Measurements from ENCODE around the gene PPP1R3E. TPM values are rescaled to one million over a fixed set of nuclear protein-coding genes. Genes with fewer than 3 reads are reported as not detected.
A peak's percentile ranks its signal among the peaks of the same experiment; 100 is the strongest.

Gene PPP1R3E
- total and polyA plus RNA-seq, 2 of the 13 experiments (the other 11 are each of a cell fraction or from before 2014, with no cell fraction given), result 16.5 to 26.5 TPM

DNA sequence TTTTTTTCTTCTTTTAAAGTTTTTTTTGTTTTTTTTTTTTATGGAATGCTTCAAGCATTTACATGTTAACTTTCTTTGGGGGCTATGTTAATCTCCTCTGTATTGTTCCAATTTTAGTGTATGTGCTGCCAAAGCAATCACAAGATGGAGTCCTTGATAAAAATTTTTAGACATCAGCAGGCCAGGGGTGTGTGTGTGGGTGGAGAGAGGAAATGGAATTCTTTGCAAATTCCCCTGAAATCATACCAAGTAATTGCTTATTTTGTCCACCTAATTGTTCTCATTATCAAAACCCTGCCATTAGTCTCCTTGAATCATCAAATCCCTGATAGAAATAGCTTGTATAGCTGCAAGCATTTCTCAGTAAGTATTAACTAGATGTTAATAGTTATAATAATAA, 43.2 kb downstream of the PPP1R3E start (continued):
- TF ChIP-seq RBM39 (IDR thresholded peaks at IDR 0.05; ENCODE audit: low read depth, low read length, poor library complexity, severe bottlenecking) (no peak), MYNN (CRISPR knock-in tag; IDR thresholded peaks at IDR 0.05; ENCODE audit: low read depth) (no peak), BORCS8-MEF2B (CRISPR knock-in tag; IDR thresholded peaks at IDR 0.05) (no peak), NR1H2 (CRISPR knock-in tag; IDR thresholded peaks at IDR 0.05; ENCODE audit: borderline replicate concordance, low read depth) (no peak), KDM6A (CRISPR knock-in tag; IDR thresholded peaks at IDR 0.05; ENCODE audit: low read depth) (no peak), KLF13 (CRISPR knock-in tag; IDR thresholded peaks at IDR 0.05) (no peak), FOXA1 (IDR thresholded peaks at IDR 0.05) (no peak), FOXA1 (CRISPR knock-in tag; IDR thresholded peaks at IDR 0.05) (no peak), RXRB (CRISPR knock-in tag; IDR thresholded peaks at IDR 0.05; ENCODE audit: borderline replicate concordance) (no peak), ZNF614 (CRISPR knock-in tag; IDR thresholded peaks at IDR 0.05; ENCODE audit: borderline replicate concordance) (no peak)
- TF ChIP-seq, protein P1, sequence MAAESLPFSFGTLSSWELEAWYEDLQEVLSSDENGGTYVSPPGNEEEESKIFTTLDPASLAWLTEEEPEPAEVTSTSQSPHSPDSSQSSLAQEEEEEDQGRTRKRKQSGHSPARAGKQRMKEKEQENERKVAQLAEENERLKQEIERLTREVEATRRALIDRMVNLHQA (CRISPR knock-in tag; IDR thresholded peaks at IDR 0.05), result no peak

DNA sequence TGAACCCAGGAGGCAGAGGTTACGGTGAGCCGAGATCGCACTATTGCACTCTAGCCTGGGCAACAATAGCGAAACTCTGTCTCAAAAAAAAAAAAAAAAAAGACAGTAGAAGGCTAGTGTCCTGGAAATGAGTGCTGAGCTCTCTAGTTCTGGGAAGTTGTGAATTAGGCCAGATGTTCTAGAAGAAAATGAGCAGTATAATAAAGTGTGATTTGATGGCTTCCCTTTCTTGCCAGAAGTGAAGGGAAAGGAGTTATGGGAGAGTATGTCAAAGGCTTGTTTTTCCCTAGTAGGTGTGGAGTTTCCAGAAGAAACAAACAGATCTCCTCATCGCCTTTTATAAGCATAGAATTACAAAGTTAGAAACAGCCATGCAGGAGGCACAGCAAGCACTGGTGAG, 44.4 kb downstream of the PPP1R3E start:
- Histone ChIP-seq H3K27me3 (ENCODE audit: control insufficient read depth in 1 of 2, insufficient read depth in 2 of 2, low read length in 2 of 2) (peaks cover 0 to 3% of the 10 kb centered on the region in 2 experiments; a peak in 1 of 5 replicates), H3K27ac (ENCODE audit: extremely low read length, insufficient read depth, low read length) (no peak overlapping the region), H4K20me1 (ENCODE audit: insufficient read depth, low read length) (no peaks in the 10 kb centered on the region), H3K4me3 (replicated peaks in 1 of 3; ENCODE audit: insufficient read depth in 1 of 3, low read depth in 2 of 3, low read length in 3 of 3) (no peak overlapping the region), H3K79me2 (ENCODE audit: insufficient read depth, low read length) (no peaks in the 10 kb centered on the region), H3K9me3 (ENCODE audit: low read length) (no peaks in the 10 kb centered on the region), H3K9ac (ENCODE audit: insufficient read depth, low read depth, low read length) (no peak overlapping the region), H2AFZ (ENCODE audit: low read length) (peak overlapping the region; percentile 4), H3K4me2 (ENCODE audit: low read depth, low read length) (no peak overlapping the region), H3K36me3 (replicated peaks in 1 of 2; ENCODE audit: control insufficient read depth in 1 of 2, insufficient read depth in 2 of 2, low read length in 2 of 2) (no peaks in the 10 kb centered on the region), H3K4me1 (ENCODE audit: insufficient read depth, low read length) (no peaks in the 10 kb centered on the region)
- ChIA-PET CTCF (ENCODE audit: low intra/inter-chr PET ratio, low total read pairs) (no interaction called here), POLR2A (no interaction called here)
- WGBS (ENCODE audit: low lambda C conversion rate), result 37% methylated on average over 5 of the region's 5 CpGs
- ATAC-seq (no peak), FAIRE-seq (no peak), DNase-seq (ENCODE audit: low spot score) (no peak)
- BruUV-seq (replicated peaks), result no TSS peak
- intact Hi-C loops (cut with micrococcal nuclease; ENCODE audit: unreplicated experiment), result no loop called here
- TF ChIP-seq, protein P2, sequence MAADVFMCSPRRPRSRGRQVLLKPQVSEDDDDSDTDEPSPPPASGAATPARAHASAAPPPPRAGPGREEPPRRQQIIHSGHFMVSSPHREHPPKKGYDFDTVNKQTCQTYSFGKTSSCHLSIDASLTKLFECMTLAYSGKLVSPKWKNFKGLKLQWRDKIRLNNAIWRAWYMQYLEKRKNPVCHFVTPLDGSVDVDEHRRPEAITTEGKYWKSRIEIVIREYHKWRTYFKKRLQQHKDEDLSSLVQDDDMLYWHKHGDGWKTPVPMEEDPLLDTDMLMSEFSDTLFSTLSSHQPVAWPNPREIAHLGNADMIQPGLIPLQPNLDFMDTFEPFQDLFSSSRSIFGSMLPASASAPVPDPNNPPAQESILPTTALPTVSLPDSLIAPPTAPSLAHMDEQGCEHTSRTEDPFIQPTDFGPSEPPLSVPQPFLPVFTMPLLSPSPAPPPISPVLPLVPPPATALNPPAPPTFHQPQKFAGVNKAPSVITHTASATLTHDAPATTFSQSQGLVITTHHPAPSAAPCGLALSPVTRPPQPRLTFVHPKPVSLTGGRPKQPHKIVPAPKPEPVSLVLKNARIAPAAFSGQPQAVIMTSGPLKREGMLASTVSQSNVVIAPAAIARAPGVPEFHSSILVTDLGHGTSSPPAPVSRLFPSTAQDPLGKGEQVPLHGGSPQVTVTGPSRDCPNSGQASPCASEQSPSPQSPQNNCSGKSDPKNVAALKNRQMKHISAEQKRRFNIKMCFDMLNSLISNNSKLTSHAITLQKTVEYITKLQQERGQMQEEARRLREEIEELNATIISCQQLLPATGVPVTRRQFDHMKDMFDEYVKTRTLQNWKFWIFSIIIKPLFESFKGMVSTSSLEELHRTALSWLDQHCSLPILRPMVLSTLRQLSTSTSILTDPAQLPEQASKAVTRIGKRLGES (CRISPR knock-in tag; IDR thresholded peaks at IDR 0.05; ENCODE audit: borderline replicate concordance), result no peak
- TF ChIP-seq, protein P3, sequence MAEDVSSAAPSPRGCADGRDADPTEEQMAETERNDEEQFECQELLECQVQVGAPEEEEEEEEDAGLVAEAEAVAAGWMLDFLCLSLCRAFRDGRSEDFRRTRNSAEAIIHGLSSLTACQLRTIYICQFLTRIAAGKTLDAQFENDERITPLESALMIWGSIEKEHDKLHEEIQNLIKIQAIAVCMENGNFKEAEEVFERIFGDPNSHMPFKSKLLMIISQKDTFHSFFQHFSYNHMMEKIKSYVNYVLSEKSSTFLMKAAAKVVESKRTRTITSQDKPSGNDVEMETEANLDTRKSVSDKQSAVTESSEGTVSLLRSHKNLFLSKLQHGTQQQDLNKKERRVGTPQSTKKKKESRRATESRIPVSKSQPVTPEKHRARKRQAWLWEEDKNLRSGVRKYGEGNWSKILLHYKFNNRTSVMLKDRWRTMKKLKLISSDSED (CRISPR knock-in tag; IDR thresholded peaks at IDR 0.05), result no peak
- TF ChIP-seq RAD51 (IDR thresholded peaks at IDR 0.05; ENCODE audit: borderline replicate concordance), result no peak
- no peak for TF ChIP-seq HNRNPK (IDR thresholded peaks at IDR 0.05; ENCODE audit: low read depth, low read length, poor library complexity, severe bottlenecking)
- TF ChIP-seq NR3C1 (CRISPR knock-in tag; IDR thresholded peaks at IDR 0.05), result no peak
- no peak for TF ChIP-seq NFIC (IDR thresholded peaks at IDR 0.05; ENCODE audit: low read length)
- in situ Hi-C loops (cut with HindIII; ENCODE audit: extremely low pct_ligation_motif_present, low pct_unique_long_range_greater_than_20kb), result no loop called here
